GM19395 (cell line): ENCODE measurements around the gene KIAA0753.
"Not testable (repeated sequence)": the region's sequence is repeated elsewhere in the genome, so short reads cannot be mapped to it uniquely, and the experiment has no call there.

ENCODE experiments used
- ATAC-seq: cut with Tn5 transposase; IDR thresholded peaks from one replicate; pipeline ENCODE4 v1.9.1; 2021; ENCODE audit warnings: mild to moderate bottlenecking, moderate library complexity; ENCODE audit not compliant: unreplicated experiment

KIAA0753 gene

DNA sequence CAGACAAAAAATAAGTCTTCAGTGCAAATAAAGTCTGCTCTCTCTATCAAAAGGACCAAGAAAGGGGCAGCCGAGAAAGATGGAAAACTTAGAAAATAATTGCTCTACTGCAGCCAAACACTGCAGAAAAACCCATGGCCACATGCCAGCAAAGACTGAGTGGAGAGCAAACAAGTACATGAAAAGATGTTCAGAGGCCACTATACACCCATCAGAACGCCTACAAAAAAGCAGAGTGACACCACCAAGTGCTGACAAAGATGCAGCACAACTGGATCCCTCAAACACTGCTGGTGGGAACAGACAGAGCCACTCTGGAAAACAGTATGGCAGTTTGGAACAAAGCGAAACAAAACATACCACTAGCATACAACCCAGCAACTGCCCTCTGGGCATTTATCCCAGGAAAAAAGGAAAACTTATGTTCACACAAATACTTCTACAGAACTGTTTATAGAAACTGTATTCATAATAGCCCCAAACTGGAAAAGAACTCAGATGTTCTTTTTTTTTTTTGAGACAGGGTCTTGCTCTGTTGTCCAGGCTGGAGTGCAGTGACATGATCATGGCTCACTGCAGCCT, 36.7 kb downstream of the KIAA0753 start:
- ATAC-seq, result no peak

DNA sequence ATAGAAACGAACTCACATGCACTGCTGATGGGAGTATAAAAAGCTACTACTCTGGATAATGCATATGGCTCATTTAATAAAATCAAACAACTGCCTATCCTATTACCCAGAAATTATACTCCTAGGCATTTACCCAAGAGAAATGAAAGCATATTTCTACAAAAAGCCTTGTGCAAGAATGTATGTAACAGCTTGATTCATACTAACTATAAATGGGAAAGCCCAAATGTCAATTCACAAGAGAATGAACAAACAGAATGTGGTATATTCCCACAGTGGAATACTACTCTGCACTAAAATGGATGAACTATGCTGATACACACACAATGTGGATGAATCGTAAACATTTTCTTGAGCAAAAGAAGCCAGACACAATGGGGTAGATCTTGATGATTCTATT, 38.4 kb downstream of the KIAA0753 start:
- no peak for ATAC-seq

DNA sequence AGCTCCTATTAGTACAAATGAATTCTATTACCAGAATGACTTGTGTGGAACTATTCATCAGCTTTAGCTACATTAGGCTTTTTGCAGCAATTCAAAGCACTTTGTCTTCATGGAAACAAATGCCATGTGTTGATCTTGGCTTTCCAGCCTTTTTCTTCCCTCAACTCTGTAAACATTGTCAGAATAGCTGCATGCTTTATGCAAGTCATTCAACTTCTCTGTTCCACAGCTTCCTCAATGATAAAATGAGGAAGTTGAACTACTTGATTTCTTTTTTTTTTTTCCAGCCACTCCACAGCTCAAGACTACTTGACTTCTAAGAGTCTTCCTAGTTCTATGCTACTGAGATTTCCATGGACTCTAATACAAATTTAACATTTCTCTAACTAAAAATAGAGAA, 41.1 kb downstream of the KIAA0753 start:
- no peak for ATAC-seq

DNA sequence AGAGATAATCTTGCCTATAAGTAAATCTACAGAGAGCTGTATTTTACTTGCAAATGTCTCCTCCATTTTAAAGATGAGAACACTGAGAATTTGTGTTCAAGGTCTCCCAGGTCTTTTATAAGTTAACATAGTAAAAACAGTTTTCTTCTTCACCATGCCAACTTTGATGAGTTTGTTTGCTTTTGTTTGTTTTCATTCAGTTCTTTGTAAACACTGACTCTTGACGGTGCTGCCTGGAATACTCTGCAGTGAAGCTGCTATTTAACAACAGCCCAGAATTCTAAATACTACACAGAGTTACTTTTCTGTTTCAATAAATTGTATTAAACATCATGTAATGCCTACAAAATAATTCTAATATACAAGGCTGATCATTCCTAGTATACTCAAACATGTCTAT, 42.8 kb downstream of the KIAA0753 start:
- no peak for ATAC-seq

DNA sequence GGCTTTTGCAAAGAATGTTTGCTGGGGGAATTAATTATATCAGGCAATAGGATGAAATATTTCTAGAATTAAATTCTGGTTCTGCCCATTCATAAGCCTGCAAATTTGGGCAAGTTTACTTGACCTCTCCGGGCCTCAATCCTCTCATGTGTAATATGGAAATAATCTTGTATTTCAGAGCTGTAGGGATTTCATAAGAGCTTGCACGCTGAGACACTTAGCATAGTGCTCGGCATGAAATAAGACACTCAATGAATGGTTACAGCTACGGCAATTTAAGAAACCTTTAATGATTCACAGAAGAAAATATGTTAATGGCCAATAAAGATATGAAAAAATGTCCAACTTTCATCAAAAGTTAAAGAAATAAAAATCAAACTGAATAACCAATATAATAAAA, 43.6 kb downstream of the KIAA0753 start:
- ATAC-seq, result no peak

DNA sequence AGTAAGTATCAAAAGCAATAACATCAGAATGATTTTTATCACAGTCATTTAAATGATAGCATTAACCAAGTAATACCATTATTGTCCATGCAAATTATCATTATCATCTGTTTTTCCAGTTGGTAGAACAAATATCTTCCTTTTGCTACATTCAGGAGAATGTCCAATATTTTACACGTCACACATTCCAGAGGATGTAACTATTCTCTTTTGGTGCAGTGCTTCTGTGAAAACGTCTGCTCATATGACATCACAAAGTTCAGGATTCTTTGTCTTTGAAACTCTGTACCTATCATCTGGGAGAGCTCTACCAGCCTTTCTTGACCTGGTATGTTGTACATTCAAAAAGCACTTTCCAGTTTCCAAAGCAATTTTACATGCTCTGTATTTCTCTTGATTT, 44.0 kb downstream of the KIAA0753 start:
- no peak for ATAC-seq

DNA sequence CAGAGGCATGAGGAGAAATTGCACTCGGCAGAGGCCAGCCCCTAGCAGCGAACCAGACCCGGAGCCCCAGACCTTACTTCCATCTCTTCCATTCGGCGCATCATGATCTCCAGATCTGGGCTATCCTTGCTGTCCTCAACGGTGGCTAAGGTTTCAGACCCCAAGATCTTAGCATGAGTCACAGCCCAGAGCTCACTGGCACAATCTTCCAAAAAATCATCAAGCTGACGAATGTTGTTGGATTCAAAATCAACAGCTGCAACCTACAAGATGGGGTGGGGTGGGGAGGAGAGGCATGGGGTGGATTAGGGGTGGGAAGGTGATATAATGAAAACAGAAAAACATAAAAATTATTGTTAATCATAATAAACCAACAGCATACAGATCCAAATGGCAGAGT, 44.4 kb downstream of the KIAA0753 start:
- no peak for ATAC-seq

DNA sequence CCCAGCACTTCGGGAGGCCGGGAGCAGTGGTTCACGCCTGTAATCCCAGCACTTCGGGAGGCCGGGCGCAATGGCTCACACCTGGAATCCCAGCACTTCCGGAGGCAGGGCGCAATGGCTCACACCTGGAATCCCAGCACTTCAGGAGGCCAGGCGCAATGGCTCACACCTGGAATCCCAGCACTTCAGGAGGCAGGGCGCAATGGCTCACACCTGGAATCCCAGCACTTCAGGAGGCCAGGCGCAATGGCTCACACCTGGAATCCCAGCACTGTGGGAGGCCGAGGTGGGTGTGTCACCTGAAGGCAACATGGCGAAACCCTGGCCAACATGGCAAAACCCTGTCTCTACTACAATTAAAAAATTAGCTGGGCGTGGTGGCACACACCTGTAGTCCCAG, 47.1 kb downstream of the KIAA0753 start:
- not testable (repeated sequence) for ATAC-seq

DNA sequence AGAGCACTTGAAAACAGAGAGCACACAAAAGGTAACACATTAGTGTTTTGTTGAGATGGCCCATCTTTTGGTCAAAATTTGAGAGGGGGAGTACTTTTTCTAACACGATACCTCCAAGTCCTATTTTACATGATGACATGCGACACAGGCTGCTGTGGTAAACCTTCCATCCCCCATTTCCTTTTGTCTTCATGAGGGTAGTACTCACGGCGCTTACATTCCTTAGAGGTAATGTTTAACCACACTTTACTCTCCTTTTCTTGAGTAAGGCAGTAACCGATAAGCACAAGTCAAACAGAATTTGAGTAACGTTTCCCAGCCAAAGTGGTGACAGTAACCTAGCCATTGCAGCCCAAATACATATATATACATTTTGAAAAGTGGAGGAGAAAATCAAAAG, 48.3 kb downstream of the KIAA0753 start:
- no peak for ATAC-seq

DNA sequence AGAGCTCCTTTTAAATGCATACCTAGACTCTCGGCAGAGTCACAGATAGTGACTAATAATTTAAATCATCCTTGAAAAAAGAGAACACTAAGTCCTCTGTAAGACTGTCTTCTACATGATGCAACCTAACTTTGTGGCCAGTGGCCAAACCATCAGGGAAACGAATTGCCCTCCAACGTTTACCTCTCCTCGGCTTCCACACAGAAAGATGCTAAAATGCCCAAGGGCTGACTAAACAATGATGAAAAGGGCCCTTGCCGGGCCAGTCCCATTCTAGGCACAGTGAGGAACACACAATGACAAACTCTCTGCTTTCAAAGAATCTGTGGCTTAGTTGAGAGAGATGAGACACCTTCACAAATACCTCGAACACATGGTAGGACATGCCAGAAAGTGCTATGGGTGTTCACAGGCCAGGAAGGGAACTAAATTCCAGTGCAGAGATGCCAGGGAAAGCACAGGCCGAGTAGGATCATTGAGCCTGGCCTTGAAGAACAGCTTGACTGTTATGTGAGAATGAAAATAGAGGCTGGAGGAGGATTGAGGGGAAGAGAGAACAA, 48.8 kb downstream of the KIAA0753 start:
- no peak for ATAC-seq

DNA sequence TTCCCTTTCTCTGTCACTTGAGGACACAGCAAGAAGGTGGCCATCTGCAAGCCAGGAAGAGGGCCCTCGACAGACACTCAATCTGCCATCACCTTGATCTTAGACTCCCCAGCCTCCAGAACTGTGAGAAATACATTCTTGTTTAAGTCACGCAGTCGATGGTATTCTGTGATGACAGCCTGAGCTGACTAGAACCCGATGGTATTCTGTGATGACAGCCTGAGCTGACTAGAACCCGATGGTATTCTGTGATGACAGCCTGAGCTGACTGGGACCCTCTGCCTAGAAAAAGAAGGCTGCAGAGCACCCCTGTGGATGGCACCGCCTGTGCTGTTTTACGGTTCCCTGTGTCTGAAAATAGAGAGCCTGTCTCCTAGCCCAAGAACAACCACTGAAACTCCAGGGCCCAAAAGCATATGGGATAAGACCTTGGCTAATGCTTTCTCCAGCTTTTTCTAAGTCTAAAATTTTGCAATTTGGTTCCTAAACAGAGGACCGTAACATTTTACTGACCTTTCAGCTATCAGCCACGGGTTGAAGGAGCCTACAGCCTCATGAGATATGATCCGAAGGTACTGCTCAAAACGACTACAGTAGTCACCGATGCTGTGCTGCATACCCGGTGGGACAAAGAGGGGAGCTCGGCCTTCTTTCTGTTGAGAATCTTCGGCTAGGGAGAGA, 51.1 kb downstream of the KIAA0753 start:
- no peak for ATAC-seq

DNA sequence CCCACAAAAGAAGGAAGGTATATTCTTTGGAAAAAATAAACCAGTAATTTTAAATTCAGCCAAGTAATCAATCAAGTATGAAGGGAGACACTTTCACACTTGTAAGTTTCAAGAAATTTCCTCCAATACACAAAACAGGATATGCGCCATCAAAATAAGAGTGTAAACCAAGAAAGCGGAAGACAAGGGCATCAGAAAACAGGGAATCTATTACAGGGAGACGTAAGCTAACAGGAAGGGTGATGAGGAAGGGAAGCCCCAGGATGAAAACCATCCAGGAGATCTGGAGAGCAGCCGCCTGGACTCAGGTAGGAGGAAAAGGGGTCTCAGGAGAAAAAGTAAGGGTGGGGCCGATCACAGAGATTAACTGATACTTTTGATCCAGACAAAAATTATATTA, 52.3 kb downstream of the KIAA0753 start:
- no peak for ATAC-seq

DNA sequence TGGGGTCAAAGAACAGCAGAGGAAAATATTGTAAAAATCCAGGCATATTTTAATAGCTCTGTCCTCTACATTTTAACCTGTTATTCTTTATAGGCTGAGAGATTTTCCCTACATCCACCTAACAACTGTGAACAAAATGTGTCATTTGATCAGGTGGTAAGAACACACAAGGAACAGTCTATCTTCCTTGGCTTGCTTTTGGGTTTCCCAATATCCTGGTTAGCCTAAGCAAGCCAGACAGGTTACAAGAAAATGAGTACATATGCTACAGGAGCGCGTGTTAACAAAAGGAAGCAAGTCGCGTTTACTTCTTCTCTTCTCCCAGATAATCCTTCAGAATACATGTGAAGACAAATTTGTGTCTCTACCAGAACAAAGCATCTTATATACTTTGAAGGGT, 53.2 kb downstream of the KIAA0753 start:
- ATAC-seq, result no peak

DNA sequence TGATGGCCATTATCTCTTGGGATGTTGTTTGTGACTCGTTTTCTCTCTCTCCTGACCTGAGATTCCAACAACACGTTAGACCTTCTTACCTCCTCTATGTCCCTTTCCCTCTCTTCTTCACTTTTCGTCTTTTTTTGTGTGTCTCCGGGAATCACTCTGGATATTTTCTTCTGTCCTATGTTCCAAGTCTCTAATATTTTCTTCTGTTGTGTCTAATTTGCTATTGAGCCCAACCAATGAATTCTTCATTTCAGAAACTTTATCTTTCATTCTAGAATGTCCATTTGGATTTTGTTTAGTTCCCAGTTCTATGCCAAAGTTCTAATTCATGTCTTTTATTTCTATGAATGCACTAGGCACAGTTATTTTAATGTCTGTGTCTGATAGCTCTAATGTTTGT, 57.1 kb downstream of the KIAA0753 start:
- ATAC-seq, result no peak

DNA sequence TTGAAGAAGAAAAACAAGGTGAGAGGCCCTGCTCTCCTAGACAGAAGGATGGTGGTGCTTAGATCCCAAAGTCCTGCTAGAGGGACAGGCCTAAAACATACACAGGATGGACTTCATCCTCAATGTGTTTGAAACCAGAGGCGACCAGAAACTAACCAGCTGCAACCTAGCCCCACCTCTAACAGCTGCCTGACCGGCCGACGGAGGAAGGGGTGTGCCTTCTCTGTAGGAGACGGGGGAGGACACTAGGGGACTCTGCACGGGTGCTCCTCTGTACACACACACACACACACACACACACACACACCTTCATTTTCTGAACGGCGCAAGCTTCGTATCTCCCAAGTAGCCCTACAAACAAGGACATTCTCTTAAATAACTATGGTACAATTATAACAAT, 59.9 kb downstream of the KIAA0753 start:
- ATAC-seq, result no peak

DNA sequence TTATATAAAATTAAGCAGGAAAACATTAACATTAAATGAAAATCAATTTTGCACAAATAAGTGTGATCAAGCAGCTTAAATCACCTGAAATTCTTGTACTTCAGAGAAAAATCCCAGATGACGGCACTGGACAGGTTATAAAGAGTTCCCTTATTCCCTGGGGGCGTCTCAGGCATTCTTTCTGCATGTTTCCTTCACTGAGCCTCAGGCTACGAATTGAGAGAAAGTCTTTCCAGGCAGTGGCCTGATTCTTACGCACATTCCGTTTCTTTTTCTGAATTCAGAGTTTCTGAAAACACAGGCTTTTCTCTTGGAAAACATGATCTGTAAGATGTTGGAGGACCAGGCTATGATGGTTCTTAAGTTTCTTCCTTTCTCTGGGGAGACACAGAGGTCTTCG, 62.0 kb downstream of the KIAA0753 start:
- no peak for ATAC-seq

DNA sequence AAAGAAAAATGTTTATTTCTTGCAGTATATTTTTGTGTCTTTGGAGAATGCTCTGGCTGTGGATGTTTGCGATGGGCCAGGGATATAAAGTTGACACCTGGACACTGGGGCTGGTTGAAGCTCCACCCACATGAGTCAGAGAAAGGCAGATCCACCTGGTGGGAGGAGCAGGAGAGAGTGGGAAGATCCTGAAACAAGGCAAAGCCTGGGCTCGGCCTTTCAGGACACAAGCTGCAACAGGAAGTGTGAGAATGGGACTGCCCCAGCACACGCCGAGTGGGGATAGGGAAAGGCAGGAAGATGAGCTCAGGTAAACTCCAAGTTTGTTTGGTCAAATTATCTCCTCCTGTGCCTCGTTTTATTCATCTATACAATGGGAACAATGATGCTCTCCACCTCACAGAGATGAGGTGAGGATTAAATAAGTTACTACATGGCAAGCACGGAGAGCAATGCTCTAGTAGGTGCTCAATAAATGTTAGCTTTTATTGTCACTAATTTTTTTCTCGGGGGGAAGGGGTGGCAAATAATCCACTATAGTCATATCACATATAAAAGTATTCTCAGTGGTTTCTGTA, 62.7 kb downstream of the KIAA0753 start:
- ATAC-seq, result no peak

DNA sequence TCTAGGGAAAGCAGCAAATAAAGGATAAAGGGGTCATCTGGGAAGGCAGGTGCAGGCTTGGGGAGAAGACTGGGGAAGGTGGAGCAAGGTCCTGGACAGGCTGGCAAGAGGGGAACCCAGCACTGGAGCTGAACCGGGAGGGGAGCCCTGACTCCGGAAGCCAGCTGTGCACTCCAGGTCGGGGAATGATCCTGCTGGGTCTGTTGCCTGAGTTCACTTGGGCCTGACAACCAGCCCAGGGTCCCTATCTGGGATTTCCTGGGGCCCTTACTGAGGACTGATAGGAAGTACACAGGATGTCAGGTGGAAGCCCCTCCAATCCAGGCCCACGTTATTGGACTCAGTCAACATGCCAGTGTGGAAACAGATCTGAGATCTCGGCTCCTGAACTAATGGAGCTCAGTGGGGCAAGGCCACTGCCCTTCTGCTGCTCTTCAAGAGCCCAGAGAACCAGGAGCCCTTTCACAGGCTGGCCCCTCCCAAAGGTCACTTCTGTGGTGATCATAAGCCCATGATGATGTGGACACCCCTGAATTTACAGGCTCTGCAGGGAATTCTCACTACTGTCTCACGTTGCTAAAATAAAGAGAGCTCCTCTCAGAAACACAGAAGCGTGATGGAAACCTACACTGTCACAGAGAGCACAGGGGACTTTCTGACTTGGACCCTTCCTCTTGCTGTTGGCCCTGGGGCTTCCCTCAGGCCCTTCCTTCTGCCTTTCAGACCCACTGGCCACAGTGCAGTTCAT, 64.3 kb downstream of the KIAA0753 start:
- no peak for ATAC-seq

DNA sequence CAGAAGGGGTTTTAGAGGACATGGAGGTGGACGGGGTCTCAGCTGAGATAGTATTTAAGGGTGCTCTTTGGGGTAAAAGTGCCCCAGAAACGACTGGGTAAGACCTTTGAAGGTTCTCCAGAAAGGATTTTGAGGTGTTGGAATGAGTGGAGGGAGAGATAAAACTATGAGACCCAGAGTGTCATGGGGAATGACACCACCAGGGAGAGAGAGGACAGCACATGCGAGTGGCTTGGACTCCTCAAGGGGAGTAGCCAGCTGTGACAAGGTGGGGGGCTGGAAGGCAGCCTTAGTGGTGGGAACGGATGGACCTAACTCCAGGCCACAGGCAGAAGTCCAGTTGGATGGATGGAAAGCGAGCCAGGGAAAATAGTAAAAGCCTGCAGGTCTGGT, 64.9 kb downstream of the KIAA0753 start:
- ATAC-seq, result no peak

DNA sequence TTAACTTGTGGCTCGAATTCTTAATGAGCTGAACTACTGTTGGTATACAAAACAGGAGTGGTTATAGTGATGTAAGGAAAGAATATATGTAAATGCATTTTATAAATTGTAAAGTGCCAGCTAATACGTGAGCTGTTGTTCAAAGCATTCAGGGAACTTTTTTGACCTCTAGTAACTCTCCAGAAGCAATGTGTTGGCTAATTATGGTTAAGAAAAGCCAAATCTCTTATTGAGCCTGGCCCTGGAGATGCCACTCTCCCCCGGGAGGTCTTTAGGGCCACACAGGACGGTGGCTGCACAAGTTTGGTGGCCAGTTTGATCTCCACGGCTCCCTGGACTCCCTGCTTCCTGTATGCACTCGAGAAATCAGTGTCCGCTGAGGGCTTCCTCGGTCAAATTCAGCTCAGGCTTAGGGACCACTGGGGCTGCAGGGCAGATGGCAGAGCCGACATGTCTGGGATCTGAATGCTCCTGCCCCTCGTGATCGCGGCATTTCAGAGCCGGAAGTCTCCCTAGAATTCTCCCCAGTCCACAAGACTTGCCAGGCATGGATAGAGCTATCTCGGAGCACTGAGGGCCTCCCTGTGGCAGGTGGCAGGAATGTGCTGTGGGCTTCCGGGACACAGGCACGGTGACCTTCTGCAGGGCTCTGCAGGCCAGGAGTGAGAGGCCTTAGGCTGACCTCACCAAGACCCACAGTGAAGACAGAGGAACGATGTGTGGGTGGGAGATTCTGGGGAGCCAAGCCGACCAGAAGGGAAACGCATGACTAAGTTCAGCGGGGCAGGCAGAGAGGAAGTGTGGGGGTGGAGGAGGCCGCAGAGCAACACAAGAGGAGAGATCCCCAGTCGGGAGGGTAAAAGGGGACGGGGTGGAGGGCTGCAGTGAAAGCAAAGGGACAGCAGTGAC, 65.6 kb downstream of the KIAA0753 start:
- peak; percentile 60 for ATAC-seq
